ENCODE results near the gene CECR2.

CECR2 gene

DNA sequence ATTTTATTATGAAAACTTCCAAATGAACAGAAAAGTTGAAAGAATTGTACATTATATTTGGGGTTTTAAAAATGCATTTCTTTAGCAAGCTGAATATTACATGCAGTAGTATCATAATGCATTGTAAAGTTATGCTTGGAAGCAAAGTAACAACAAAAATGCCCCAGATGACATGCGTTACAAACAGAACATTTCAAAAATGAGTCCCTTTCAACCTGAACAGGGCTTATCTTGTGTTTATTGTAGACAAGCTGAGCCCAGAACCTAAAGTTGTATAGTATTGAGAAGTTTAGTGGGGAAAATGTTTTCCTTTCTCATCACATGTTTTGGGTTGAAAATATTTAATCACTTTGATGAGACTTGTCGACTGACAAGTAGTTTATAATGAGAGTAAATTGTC lies 68.8 kb downstream of the CECR2 start:
- no peaks in the 10 kb centered on the region for H3K36me3 ChIP-seq (ENCODE audit: control insufficient read depth, insufficient read depth, low read length)
- TF ChIP-seq, protein P1, sequence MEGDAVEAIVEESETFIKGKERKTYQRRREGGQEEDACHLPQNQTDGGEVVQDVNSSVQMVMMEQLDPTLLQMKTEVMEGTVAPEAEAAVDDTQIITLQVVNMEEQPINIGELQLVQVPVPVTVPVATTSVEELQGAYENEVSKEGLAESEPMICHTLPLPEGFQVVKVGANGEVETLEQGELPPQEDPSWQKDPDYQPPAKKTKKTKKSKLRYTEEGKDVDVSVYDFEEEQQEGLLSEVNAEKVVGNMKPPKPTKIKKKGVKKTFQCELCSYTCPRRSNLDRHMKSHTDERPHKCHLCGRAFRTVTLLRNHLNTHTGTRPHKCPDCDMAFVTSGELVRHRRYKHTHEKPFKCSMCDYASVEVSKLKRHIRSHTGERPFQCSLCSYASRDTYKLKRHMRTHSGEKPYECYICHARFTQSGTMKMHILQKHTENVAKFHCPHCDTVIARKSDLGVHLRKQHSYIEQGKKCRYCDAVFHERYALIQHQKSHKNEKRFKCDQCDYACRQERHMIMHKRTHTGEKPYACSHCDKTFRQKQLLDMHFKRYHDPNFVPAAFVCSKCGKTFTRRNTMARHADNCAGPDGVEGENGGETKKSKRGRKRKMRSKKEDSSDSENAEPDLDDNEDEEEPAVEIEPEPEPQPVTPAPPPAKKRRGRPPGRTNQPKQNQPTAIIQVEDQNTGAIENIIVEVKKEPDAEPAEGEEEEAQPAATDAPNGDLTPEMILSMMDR (IDR thresholded peaks at IDR 0.05; ENCODE audit: insufficient read depth, low read length, poor library complexity, severe bottlenecking): no peak
- no peak overlapping the region for H3K4me3 ChIP-seq (replicated peaks; ENCODE audit: low read depth, low read length)
- DNase-seq (ENCODE audit: extremely low read depth, insufficient read length): no peak
- no peaks in the 10 kb centered on the region for H3K27me3 ChIP-seq (replicated peaks; ENCODE audit: control insufficient read depth, insufficient read depth, low read length)

DNA sequence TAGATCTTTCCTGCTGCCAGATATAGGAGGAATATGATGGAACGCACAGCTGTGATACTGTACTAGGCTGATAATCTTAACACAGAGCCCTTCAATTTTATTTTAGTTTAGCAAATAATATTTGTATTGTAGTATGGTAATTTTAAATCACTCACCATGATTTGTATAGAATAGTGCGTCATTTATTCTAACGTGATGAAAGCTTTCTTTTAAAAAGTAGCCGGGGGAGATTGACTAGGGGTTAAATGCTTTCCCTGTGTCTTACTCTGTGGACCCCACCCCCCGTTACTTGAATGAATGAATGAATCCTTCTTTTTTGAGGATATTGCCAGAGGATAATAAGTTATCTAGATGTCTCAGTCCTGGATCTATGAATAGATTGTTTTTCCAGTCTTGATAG lies 72.1 kb downstream of the CECR2 start:
- DNase-seq (ENCODE audit: extremely low read depth, insufficient read length): no peak
- H3K4me3 ChIP-seq (replicated peaks; ENCODE audit: low read depth, low read length): no peak overlapping the region
- TF ChIP-seq, protein P1 (IDR thresholded peaks at IDR 0.05; ENCODE audit: insufficient read depth, low read length, poor library complexity, severe bottlenecking): no peak
- H3K36me3 ChIP-seq (ENCODE audit: control insufficient read depth, insufficient read depth, low read length): no peaks in the 10 kb centered on the region
- H3K27me3 ChIP-seq (replicated peaks; ENCODE audit: control insufficient read depth, insufficient read depth, low read length): no peaks in the 10 kb centered on the region

DNA sequence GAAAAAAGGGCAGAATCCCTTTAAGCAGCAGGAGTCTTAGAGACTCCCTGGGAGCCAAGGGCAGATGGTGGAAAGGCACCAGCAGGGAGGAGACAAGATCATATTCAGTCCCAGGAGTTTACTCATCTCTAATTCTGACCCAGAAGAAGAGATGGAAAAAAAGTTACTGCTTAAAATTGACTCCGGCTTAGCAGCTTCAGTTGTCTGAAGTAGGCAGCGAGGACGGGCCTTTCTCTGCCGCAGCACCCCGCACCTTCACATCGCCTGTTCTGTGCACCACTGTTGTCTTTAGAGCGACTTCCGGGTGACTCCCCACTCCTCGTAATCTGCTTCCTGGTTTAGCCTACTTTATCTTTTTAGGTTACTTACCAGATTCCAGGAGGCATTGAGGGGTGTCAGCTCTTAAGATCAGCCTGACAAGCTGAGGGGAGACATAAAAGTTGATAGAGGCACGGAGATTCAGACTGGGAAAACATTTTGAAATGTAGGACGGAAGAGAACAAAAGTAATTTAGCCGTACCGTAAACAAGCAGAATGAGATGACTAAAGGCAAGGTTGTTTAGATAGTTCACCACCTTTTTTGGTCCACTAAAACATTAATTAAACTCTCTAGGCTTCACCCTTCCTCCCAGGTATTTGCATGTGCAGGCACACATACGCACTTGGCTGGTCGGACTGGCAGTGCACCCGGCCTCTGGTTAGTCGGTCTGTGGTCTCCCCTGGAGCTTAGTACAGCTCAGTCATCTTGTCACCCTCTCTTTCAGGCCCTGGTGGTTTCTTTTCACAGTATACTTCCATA lies 74.3 kb downstream of the CECR2 start:
- Histone ChIP-seq H3K36me3 (ENCODE audit: control insufficient read depth, insufficient read depth, low read length) (no peaks in the 10 kb centered on the region), H3K27me3 (replicated peaks; ENCODE audit: control insufficient read depth, insufficient read depth, low read length) (no peaks in the 10 kb centered on the region), H3K4me3 (replicated peaks; ENCODE audit: low read depth, low read length) (no peak overlapping the region)
- no peak for DNase-seq (ENCODE audit: extremely low read depth, insufficient read length)
- TF ChIP-seq, protein P1 (IDR thresholded peaks at IDR 0.05; ENCODE audit: insufficient read depth, low read length, poor library complexity, severe bottlenecking): no peak

DNA sequence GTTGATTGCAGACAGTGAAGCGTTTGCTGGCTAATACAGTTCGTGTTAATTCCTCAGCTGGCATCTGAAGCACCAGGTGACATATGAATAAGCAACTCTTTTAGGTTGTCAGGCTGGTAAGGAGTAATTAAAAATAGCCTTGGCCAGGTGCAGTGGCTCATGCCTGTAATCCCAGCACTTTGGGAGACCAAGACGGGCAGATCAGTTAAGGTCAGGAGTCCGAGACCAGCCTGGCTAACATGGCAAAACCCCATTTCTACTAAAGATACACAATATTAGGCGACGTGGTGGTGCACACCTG lies 74.9 kb downstream of the CECR2 start:
- Histone ChIP-seq H3K27me3 (replicated peaks; ENCODE audit: control insufficient read depth, insufficient read depth, low read length) (no peaks in the 10 kb centered on the region), H3K4me3 (replicated peaks; ENCODE audit: low read depth, low read length) (no peak overlapping the region), H3K36me3 (ENCODE audit: control insufficient read depth, insufficient read depth, low read length) (no peaks in the 10 kb centered on the region)
- TF ChIP-seq, protein P1 (IDR thresholded peaks at IDR 0.05; ENCODE audit: insufficient read depth, low read length, poor library complexity, severe bottlenecking): no peak
- DNase-seq (ENCODE audit: extremely low read depth, insufficient read length): no peak

DNA sequence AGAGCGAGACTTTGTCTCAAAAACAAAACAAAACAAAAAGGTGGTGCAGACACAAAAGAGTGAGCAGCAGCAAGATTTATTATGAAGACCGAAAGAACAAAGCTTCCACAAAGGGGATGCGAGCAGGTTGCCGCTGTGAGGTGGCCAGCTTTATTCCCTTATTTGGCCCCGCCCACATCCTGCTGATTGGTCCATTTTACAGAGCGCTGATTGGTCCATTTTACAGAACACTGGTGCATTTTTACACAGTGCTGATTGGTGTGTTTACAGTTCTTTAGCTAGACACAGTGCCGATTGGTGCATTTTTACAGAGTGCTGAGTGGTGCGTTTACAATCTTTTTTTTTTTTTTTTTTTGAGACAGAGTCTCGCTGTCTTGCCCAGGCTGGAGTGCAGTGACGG lies 77.4 kb downstream of the CECR2 start:
- TF ChIP-seq, protein P1 (IDR thresholded peaks at IDR 0.05; ENCODE audit: insufficient read depth, low read length, poor library complexity, severe bottlenecking): no peak
- DNase-seq (ENCODE audit: extremely low read depth, insufficient read length): no peak
- H3K36me3 ChIP-seq (ENCODE audit: control insufficient read depth, insufficient read depth, low read length): no peaks in the 10 kb centered on the region

DNA sequence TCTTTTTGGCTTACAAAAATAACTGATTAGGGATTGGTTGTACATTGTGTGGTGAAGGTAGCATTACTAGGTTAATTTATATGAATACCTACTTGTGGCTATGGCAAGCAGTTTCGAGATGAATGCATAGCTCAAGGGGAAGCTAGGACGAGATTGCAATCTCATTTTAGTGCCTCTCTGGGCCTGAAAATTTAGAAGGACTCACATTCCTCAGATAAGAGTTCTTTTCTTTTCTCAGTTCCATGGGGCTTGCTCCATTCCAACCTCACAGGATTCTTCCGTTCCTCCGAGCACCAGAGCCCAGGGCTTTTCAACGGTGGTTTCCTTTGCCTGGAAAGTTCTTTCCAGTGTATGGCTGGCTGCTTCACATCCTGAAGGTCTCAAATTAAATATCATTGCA lies 82.1 kb downstream of the CECR2 start:
- Histone ChIP-seq H3K4me3 (replicated peaks; ENCODE audit: low read depth, low read length) (no peak overlapping the region), H3K27me3 (replicated peaks; ENCODE audit: control insufficient read depth, insufficient read depth, low read length) (no peaks in the 10 kb centered on the region), H3K36me3 (ENCODE audit: control insufficient read depth, insufficient read depth, low read length) (no peaks in the 10 kb centered on the region)
- no peak for DNase-seq (ENCODE audit: extremely low read depth, insufficient read length)
- TF ChIP-seq, protein P1 (IDR thresholded peaks at IDR 0.05; ENCODE audit: insufficient read depth, low read length, poor library complexity, severe bottlenecking): no peak

More for the DNA sequence above, 77.4 kb downstream of the CECR2 start:
- H3K27me3 ChIP-seq (replicated peaks; ENCODE audit: control insufficient read depth, insufficient read depth, low read length): no peaks in the 10 kb centered on the region
- no peak overlapping the region for H3K4me3 ChIP-seq (replicated peaks; ENCODE audit: low read depth, low read length)

Data from GM06990 (cell line).